Mammary epithelial cell (primary cell): ENCODE data around the gene NMNAT2.

Experiments used
- CTCF ChIP-seq, 2 donors: IDR thresholded peaks in 1 of 2; conservative IDR thresholded peaks in 1 of 2; 2 replicates each; pipeline ENCODE4 v1.5.1; 2011 to 2012; ENCODE audit warnings: inconsistent platforms in 2 of 2, low read length in 2 of 2, mild to moderate bottlenecking in 2 of 2, control low read depth in 1 of 2, low read depth in 1 of 2; ENCODE audit not compliant: insufficient read depth in 1 of 2; ENCODE audit errors: extremely low read depth in 1 of 2
- EZH2 ChIP-seq: IDR thresholded peaks from 2 replicates; pipeline ENCODE4 v1.6.1; 2012; ENCODE audit warnings: low read length, inconsistent platforms, borderline replicate concordance

- TF ChIP-seq CTCF (conservative IDR thresholded peaks at IDR 0.05 in 1 of 2, IDR thresholded peaks at IDR 0.05 in 1 of 2; ENCODE audit: extremely low read depth in 1 of 2, insufficient read depth in 1 of 2, low read depth in 1 of 2, low read length in 2 of 2), result no peak
- TF ChIP-seq EZH2, result no peak
Observed at GRCh38 chr1:183407961-183408360, 10.2 kb downstream of the NMNAT2 start.
